Liver (tissue), 9 donors: ENCODE data around the gene ETNK1. TPM values are rescaled to one million over a fixed set of nuclear protein-coding genes. Genes with fewer than 3 reads are reported as not detected.

ENCODE experiments used
- DNase-seq: peaks from one replicate; pipeline ENCODE4 v3.0.0-alpha.2; 2017; ENCODE audit warnings: low spot score
- H3K27ac ChIP-seq, 2 donors: one replicate each; pipeline ENCODE4 v1.7.0; 2013; ENCODE audit warnings: inconsistent platforms in 2 of 2, low read length in 2 of 2, control low read depth in 1 of 2, low read depth in 1 of 2, mild to moderate bottlenecking in 1 of 2
- H3K27me3 ChIP-seq, 4 donors: one replicate each; pipeline versions ENCODE4 v1.6.1 to v1.7.0; 2013; ENCODE audit warnings: low read length in 3 of 4, inconsistent platforms in 1 of 4, mild to moderate bottlenecking in 1 of 4, moderate library complexity in 1 of 4; ENCODE audit not compliant: control insufficient read depth in 4 of 4, insufficient read depth in 4 of 4
- H3K36me3 ChIP-seq, 4 donors: one replicate each; pipeline versions ENCODE4 v1.6.1 to v1.7.0; 2013; ENCODE audit warnings: low read length in 3 of 4, mild to moderate bottlenecking in 3 of 4, low read depth in 1 of 4, moderate library complexity in 1 of 4; ENCODE audit not compliant: control insufficient read depth in 4 of 4, insufficient read depth in 3 of 4
- H3K4me1 ChIP-seq, 4 donors: one replicate each; pipeline versions ENCODE4 v1.6.1 to v1.7.0; 2013; ENCODE audit warnings: low read length in 3 of 4, mild to moderate bottlenecking in 3 of 4, moderate library complexity in 1 of 4; ENCODE audit not compliant: control insufficient read depth in 4 of 4, insufficient read depth in 4 of 4
- H3K4me3 ChIP-seq, 3 donors: one replicate each; pipeline versions ENCODE4 v1.6.1 to v1.7.0; 2013; ENCODE audit warnings: low read length in 3 of 3, control low read depth in 1 of 3, low read depth in 1 of 3, mild to moderate bottlenecking in 1 of 3
- H3K9ac ChIP-seq, 2 donors: one replicate each; pipeline ENCODE4 v1.7.0; 2013; ENCODE audit warnings: low read length in 2 of 2, mild to moderate bottlenecking in 2 of 2, moderate library complexity in 2 of 2, control low read depth in 1 of 2, low read depth in 1 of 2
- H3K9me3 ChIP-seq, 4 donors: one replicate each; pipeline versions ENCODE4 v1.6.1 to v1.7.0; 2013; ENCODE audit warnings: low read length in 3 of 4; ENCODE audit not compliant: control insufficient read depth in 4 of 4
- EGR1 ChIP-seq, 2 donors: IDR thresholded peaks; 2 replicates each; pipeline ENCODE4 v1.6.1; 2016 to 2018; ENCODE audit warnings: antibody characterized with exemption in 2 of 2, low read depth in 2 of 2
- FOXA1 ChIP-seq: IDR thresholded peaks from 2 replicates; pipeline ENCODE4 v1.6.1; 2016; ENCODE audit warnings: antibody characterized with exemption
- FOXA2 ChIP-seq: IDR thresholded peaks from 2 replicates; pipeline ENCODE4 v1.6.1; 2016; ENCODE audit warnings: antibody characterized with exemption
- GABPA ChIP-seq, 2 donors: IDR thresholded peaks in 1 of 2; conservative IDR thresholded peaks in 1 of 2; 2 replicates each; pipeline ENCODE4 v1.6.1; 2016; ENCODE audit warnings: antibody characterized with exemption in 2 of 2, mild to moderate bottlenecking in 1 of 2, moderate library complexity in 1 of 2
- HNF4A ChIP-seq, 2 donors: conservative IDR thresholded peaks; 2 replicates each; pipeline ENCODE4 v1.6.1; 2016; ENCODE audit warnings: antibody characterized with exemption in 2 of 2, mild to moderate bottlenecking in 2 of 2
- HNF4G ChIP-seq: IDR thresholded peaks from 2 replicates; pipeline ENCODE4 v1.6.1; 2016; ENCODE audit warnings: antibody characterized with exemption
- JUND ChIP-seq, 2 donors: IDR thresholded peaks; 2 replicates each; pipeline ENCODE4 v1.6.1; 2016; ENCODE audit warnings: antibody characterized with exemption in 2 of 2
- NR2F2 ChIP-seq: IDR thresholded peaks from 2 replicates; pipeline ENCODE4 v1.6.1; 2016; ENCODE audit warnings: antibody characterized with exemption
- RAD21 ChIP-seq, 2 donors: IDR thresholded peaks; 2 replicates each; pipeline ENCODE4 v1.6.1; 2016; ENCODE audit warnings: antibody characterized with exemption in 2 of 2, mild to moderate bottlenecking in 2 of 2
- RXRA ChIP-seq, 2 donors: IDR thresholded peaks; 2 replicates each; pipeline ENCODE4 v1.6.1; 2017 to 2018; ENCODE audit warnings: antibody characterized with exemption in 2 of 2, mild to moderate bottlenecking in 1 of 2
- SP1 ChIP-seq: IDR thresholded peaks from 2 replicates; pipeline ENCODE4 v1.6.1; 2018; ENCODE audit warnings: antibody characterized with exemption, mild to moderate bottlenecking
- TAF1 ChIP-seq: conservative IDR thresholded peaks from 2 replicates; pipeline ENCODE4 v1.6.1; 2016; ENCODE audit warnings: antibody characterized with exemption, mild to moderate bottlenecking
- YY1 ChIP-seq: IDR thresholded peaks from 2 replicates; pipeline ENCODE4 v1.6.1; 2016; ENCODE audit warnings: antibody characterized with exemption, mild to moderate bottlenecking
- WGBS: extraction: QIAGEN DNeasy Blood & Tissue Kit; methylation state at CpG from one replicate; pipeline ENCODE4 v1.1.7; 2013; 5-methylcytosine and 5-hydroxymethylcytosine counted together
- polyA plus RNA-seq, 2 donors: library from polyadenylated mRNA; stranded (reverse) in 1 of 2; unstranded in 1 of 2; fragments of 200-250 nt in 1 of 2; fragments of >200 nt in 1 of 2; fragmentation: Nextera tagmentation in 1 of 2; extraction: Ambion mirVana in 1 of 2; gene quantifications; one replicate each; pipeline versions ENCODE4 v1.2.1 to v1.2.3, GENCODE V29; 2013 to 2015
- total RNA-seq, 2 donors: library from RNA; depleted of rRNA; stranded (reverse); fragments of >200 nt; gene quantifications; one replicate each; pipeline ENCODE4 v1.2.3, GENCODE V29; 2014
- TF ChIP-seq, protein P1 (sequence below): IDR thresholded peaks from 2 replicates; pipeline ENCODE4 v1.6.1; 2016; ENCODE audit warnings: antibody characterized with exemption, mild to moderate bottlenecking
- TF ChIP-seq, protein P2 (sequence below): IDR thresholded peaks from 2 replicates; pipeline ENCODE4 v1.6.1; 2016; ENCODE audit warnings: antibody characterized with exemption
- TF ChIP-seq, protein P3 (sequence below): IDR thresholded peaks from 2 replicates; pipeline ENCODE4 v1.6.1; 2016; ENCODE audit warnings: antibody characterized with exemption
- TF ChIP-seq, protein P4 (sequence below): fragments of 150-350 bp; IDR thresholded peaks from 2 replicates; pipeline ENCODE4 v1.5.1; 2017; ENCODE audit warnings: improper control_type of control experiment, low read depth, low read length; ENCODE audit not compliant: missing input control
- TF ChIP-seq, protein P5 (sequence below): IDR thresholded peaks from 2 replicates; pipeline ENCODE4 v1.6.1; 2016; ENCODE audit warnings: antibody characterized with exemption
- donor health status: healthy.
- donor health status: healthy.
- donor health status: healthy.
- donor health status: healthy.
- donor health status: healthy.

Gene ETNK1
- total and polyA plus RNA-seq, 4 donors, result 15.6 to 51.4 (median 27.0) TPM

DNA sequence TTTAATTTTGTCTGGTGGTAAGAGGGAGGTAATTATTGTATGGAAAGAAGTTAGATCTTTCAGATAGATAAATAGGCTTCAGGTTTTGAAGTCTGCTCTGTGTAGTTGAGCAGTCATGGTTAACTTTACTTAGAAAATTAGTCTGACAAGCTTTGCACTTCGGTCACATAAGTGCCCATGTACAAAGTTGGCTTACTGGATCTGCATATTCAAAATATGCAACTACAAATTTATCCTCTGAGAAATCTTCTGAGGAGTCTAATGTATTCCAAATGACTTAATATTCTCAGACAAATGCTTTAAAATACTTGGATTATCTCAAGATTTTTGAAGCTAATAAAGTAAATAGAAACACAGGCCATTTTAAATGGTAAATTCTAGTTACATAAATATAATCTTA is 61.2 kb downstream of the ETNK1 start:
- no peaks in the 10 kb centered on the region for H3K27me3 ChIP-seq
- DNase-seq, result no peak
- H3K4me3 ChIP-seq, result no peak overlapping the region
- 98% methylated on average over 1 of the region's 1 CpG for WGBS
- H3K36me3 ChIP-seq, result peaks cover 0 to 3% (median 0%) of the 10 kb centered on the region in 4 donors
- no peak for TF ChIP-seq EGR1 (IDR thresholded peaks at IDR 0.05; ENCODE audit: low read depth in 2 of 2)
- TF ChIP-seq, protein P1, sequence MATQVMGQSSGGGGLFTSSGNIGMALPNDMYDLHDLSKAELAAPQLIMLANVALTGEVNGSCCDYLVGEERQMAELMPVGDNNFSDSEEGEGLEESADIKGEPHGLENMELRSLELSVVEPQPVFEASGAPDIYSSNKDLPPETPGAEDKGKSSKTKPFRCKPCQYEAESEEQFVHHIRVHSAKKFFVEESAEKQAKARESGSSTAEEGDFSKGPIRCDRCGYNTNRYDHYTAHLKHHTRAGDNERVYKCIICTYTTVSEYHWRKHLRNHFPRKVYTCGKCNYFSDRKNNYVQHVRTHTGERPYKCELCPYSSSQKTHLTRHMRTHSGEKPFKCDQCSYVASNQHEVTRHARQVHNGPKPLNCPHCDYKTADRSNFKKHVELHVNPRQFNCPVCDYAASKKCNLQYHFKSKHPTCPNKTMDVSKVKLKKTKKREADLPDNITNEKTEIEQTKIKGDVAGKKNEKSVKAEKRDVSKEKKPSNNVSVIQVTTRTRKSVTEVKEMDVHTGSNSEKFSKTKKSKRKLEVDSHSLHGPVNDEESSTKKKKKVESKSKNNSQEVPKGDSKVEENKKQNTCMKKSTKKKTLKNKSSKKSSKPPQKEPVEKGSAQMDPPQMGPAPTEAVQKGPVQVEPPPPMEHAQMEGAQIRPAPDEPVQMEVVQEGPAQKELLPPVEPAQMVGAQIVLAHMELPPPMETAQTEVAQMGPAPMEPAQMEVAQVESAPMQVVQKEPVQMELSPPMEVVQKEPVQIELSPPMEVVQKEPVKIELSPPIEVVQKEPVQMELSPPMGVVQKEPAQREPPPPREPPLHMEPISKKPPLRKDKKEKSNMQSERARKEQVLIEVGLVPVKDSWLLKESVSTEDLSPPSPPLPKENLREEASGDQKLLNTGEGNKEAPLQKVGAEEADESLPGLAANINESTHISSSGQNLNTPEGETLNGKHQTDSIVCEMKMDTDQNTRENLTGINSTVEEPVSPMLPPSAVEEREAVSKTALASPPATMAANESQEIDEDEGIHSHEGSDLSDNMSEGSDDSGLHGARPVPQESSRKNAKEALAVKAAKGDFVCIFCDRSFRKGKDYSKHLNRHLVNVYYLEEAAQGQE, result no peak
- TF ChIP-seq, protein P2, sequence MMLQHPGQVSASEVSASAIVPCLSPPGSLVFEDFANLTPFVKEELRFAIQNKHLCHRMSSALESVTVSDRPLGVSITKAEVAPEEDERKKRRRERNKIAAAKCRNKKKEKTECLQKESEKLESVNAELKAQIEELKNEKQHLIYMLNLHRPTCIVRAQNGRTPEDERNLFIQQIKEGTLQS, result no peak
- no peak for TF ChIP-seq HNF4G
- no peak for TF ChIP-seq RAD21 (IDR thresholded peaks at IDR 0.05)
- no peak for TF ChIP-seq RXRA (IDR thresholded peaks at IDR 0.05)
- no peak for TF ChIP-seq TAF1
- TF ChIP-seq GABPA (IDR thresholded peaks at IDR 0.05 in 1 of 2, conservative IDR thresholded peaks at IDR 0.05 in 1 of 2), result no peak
- TF ChIP-seq, protein P3, sequence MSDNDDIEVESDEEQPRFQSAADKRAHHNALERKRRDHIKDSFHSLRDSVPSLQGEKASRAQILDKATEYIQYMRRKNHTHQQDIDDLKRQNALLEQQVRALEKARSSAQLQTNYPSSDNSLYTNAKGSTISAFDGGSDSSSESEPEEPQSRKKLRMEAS, result no peak
- no peak overlapping the region for H3K27ac ChIP-seq
- no peaks in the 10 kb centered on the region for H3K4me1 ChIP-seq
- H3K9ac ChIP-seq, result no peak overlapping the region
- no peaks in the 10 kb centered on the region for H3K9me3 ChIP-seq

DNA sequence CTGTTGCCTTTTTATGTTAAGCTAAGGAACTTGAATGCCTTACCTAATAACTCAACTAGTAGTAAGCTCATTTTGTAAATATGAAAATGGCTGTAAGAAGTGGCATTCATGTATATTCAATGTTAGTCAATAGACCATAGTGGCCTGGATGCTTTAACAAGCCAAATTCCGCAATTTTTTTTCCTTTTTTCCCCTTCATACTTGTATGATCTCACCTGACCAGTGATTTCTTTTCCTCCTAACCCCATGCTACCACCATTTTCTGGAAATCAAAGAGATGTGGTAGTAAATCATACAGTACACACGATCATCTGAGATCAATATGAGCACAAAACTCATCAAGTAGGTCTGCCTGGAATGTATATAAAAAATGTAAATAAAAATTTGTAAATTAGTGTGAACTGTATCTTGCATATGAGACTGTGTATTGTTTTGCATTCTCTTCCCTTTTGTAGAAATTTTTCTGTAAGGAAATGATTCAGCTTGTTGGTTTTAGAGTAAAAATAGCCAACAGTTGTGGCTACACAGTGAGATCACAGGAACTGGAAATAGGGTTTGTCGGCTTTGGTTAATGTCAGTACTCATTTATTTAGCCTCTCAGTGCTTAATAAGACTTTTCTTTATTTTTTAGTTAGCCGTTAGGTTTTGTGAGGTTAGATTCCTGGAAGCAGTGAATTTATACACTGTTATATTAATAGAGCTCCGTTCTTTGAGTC is 62.5 kb downstream of the ETNK1 start:
- Histone ChIP-seq H3K27ac (no peak overlapping the region), H3K4me1 (no peaks in the 10 kb centered on the region)
- WGBS, result 83% methylated on average over 5 of the region's 5 CpGs

More for the DNA sequence above, 62.5 kb downstream of the ETNK1 start:
- TF ChIP-seq RXRA (IDR thresholded peaks at IDR 0.05) (no peak), FOXA2 (no peak), FOXA1 (no peak), TAF1 (no peak), JUND (IDR thresholded peaks at IDR 0.05) (no peak), EGR1 (IDR thresholded peaks at IDR 0.05; ENCODE audit: low read depth in 2 of 2) (no peak), SP1 (no peak), HNF4G (no peak), NR2F2 (no peak), YY1 (no peak), HNF4A (conservative IDR thresholded peaks at IDR 0.05) (no peak), RAD21 (IDR thresholded peaks at IDR 0.05) (no peak), GABPA (IDR thresholded peaks at IDR 0.05 in 1 of 2, conservative IDR thresholded peaks at IDR 0.05 in 1 of 2) (no peak)
- TF ChIP-seq, protein P4, sequence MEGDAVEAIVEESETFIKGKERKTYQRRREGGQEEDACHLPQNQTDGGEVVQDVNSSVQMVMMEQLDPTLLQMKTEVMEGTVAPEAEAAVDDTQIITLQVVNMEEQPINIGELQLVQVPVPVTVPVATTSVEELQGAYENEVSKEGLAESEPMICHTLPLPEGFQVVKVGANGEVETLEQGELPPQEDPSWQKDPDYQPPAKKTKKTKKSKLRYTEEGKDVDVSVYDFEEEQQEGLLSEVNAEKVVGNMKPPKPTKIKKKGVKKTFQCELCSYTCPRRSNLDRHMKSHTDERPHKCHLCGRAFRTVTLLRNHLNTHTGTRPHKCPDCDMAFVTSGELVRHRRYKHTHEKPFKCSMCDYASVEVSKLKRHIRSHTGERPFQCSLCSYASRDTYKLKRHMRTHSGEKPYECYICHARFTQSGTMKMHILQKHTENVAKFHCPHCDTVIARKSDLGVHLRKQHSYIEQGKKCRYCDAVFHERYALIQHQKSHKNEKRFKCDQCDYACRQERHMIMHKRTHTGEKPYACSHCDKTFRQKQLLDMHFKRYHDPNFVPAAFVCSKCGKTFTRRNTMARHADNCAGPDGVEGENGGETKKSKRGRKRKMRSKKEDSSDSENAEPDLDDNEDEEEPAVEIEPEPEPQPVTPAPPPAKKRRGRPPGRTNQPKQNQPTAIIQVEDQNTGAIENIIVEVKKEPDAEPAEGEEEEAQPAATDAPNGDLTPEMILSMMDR, result no peak
- TF ChIP-seq, protein P3, result no peak
- TF ChIP-seq, protein P2, result no peak
- TF ChIP-seq, protein P5, sequence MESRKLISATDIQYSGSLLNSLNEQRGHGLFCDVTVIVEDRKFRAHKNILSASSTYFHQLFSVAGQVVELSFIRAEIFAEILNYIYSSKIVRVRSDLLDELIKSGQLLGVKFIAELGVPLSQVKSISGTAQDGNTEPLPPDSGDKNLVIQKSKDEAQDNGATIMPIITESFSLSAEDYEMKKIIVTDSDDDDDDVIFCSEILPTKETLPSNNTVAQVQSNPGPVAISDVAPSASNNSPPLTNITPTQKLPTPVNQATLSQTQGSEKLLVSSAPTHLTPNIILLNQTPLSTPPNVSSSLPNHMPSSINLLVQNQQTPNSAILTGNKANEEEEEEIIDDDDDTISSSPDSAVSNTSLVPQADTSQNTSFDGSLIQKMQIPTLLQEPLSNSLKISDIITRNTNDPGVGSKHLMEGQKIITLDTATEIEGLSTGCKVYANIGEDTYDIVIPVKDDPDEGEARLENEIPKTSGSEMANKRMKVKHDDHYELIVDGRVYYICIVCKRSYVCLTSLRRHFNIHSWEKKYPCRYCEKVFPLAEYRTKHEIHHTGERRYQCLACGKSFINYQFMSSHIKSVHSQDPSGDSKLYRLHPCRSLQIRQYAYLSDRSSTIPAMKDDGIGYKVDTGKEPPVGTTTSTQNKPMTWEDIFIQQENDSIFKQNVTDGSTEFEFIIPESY, result no peak
- Histone ChIP-seq H3K9me3 (no peaks in the 10 kb centered on the region), H3K4me3 (no peak overlapping the region), H3K27me3 (no peaks in the 10 kb centered on the region), H3K36me3 (no peaks in the 10 kb centered on the region), H3K9ac (no peak overlapping the region)
- DNase-seq, result no peak
